ENCODE measurements around the gene RIMBP2. TPM values are rescaled to one million over a fixed set of nuclear protein-coding genes. Genes with fewer than 3 reads are reported as not detected.

RIMBP2 gene
- total and polyA plus RNA-seq, 5 donors, result 0.05 to 0.28 TPM; not detected in 3

DNA sequence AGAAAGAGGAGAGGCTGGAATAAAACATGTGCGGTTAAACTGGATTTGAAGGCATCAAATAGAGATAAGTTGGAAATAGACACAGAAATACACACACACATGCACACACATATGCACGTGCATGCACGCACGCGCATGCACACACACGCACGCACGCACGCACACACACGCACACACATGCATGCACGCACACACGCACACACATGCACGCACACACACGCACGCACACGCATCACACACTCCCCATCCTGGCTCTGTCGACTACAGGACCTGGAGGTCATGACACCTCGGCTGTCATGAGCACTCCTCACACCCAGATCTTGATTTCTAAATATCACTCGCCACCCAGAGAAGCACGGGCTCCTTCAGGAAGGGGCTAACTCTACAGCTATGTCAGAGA is 51.8 kb downstream of the RIMBP2 start:
- DNase-seq (no peak), ATAC-seq (no peak)
- Histone ChIP-seq H3K4me3 (ENCODE audit: low read length) (no peak overlapping the region), H3K9me3 (ENCODE audit: control insufficient read depth, low read length) (no peaks in the 10 kb centered on the region), H3K27me3 (ENCODE audit: control insufficient read depth, insufficient read depth) (no peaks in the 10 kb centered on the region), H3K27ac (ENCODE audit: low read length) (no peak overlapping the region), H3K4me1 (ENCODE audit: control insufficient read depth, insufficient read depth, low read length) (no peaks in the 10 kb centered on the region)
- 92% methylated on average over 20 of the region's 20 CpGs for WGBS
- intact Hi-C loops (cut with DNase I), result no loop called here

- Histone ChIP-seq H3K4me1 (ENCODE audit: control insufficient read depth, insufficient read depth, low read length) (no peaks in the 10 kb centered on the region), H3K9me3 (ENCODE audit: control insufficient read depth, low read length) (no peaks in the 10 kb centered on the region), H3K4me3 (ENCODE audit: low read length) (no peak overlapping the region), H3K27ac (ENCODE audit: low read length) (no peak overlapping the region), H3K27me3 (ENCODE audit: control insufficient read depth, insufficient read depth) (no peaks in the 10 kb centered on the region)
- 63% methylated on average over 6 of the region's 6 CpGs for WGBS
- intact Hi-C loops (cut with DNase I), result no loop called here
- no peak for ATAC-seq
- no peak for DNase-seq
Measured at GRCh38 chr12:130663514-130663913, 52.6 kb downstream of the RIMBP2 start.

DNA sequence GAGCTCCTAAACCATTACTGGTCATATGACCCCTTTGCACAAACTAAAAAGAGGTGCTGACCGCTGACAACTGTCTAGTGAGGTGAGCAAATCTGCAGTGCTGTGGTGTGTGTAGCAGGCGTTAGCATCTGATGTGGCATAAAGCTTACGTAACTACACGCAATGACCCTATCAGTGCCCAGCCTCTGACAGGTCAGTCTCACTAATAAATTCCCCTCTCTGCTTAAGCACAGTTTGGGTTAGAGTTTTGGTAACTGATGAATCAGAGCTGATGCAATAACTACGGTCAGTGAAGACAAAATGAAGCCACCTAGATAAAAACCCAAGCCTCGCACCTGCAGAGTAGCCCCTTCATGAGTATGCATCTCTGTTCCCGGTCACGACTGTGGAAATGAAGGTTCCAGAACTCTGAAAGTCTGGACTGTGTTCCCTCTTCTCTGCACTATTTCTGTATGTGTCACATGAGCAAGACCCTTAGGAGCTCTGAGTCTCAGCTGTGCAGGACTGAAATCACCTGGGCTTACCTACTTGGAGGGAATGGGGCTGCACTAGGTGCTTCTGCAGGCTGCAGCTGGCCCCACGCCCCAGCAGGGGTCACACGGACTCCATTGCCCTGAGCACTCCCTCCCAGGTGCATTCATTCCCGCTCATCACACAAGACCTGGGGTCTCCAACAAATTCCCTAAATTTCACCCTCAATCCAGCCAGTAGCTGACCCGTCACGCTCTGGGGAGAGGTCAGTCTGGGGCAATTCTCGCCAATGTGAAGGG is 54.4 kb downstream of the RIMBP2 start:
- no peak overlapping the region for H3K4me3 ChIP-seq (ENCODE audit: low read length)
- no peak for DNase-seq
- H3K27ac ChIP-seq (ENCODE audit: low read length), result no peak overlapping the region
- H3K27me3 ChIP-seq (ENCODE audit: control insufficient read depth, insufficient read depth), result no peaks in the 10 kb centered on the region
- WGBS, result 78% methylated on average over 14 of the region's 14 CpGs
- H3K4me1 ChIP-seq (ENCODE audit: control insufficient read depth, insufficient read depth, low read length), result no peaks in the 10 kb centered on the region
- no peak for ATAC-seq
- H3K9me3 ChIP-seq (ENCODE audit: control insufficient read depth, low read length), result no peaks in the 10 kb centered on the region
- intact Hi-C loops (cut with DNase I), result no loop called here

GRCh38 chr12:130661059-130661458 is 55.0 kb downstream of the RIMBP2 start:
- DNase-seq (no peak), ATAC-seq (no peak)
- intact Hi-C loops (cut with DNase I), result no loop called here
- Histone ChIP-seq H3K4me1 (ENCODE audit: control insufficient read depth, insufficient read depth, low read length) (no peaks in the 10 kb centered on the region), H3K9me3 (ENCODE audit: control insufficient read depth, low read length) (no peaks in the 10 kb centered on the region), H3K27me3 (ENCODE audit: control insufficient read depth, insufficient read depth) (no peaks in the 10 kb centered on the region), H3K27ac (ENCODE audit: low read length) (no peak overlapping the region), H3K4me3 (ENCODE audit: low read length) (no peak overlapping the region)
- 96% methylated on average over 4 of the region's 4 CpGs for WGBS

GRCh38 chr12:130658145-130658911 is 57.8 kb downstream of the RIMBP2 start:
- H3K4me1 ChIP-seq (ENCODE audit: control insufficient read depth, insufficient read depth, low read length), result no peaks in the 10 kb centered on the region
- H3K4me3 ChIP-seq (ENCODE audit: low read length), result no peak overlapping the region
- H3K27me3 ChIP-seq (ENCODE audit: control insufficient read depth, insufficient read depth), result no peaks in the 10 kb centered on the region
- H3K27ac ChIP-seq (ENCODE audit: low read length), result no peak overlapping the region
- DNase-seq (no peak), ATAC-seq (no peak)
- 82% methylated on average over 26 of the region's 26 CpGs for WGBS
- H3K9me3 ChIP-seq (ENCODE audit: control insufficient read depth, low read length), result no peaks in the 10 kb centered on the region
- intact Hi-C loops (cut with DNase I), result no loop called here

- intact Hi-C loops (cut with DNase I), result no loop called here
- Histone ChIP-seq H3K4me1 (ENCODE audit: control insufficient read depth, insufficient read depth, low read length) (no peaks in the 10 kb centered on the region), H3K9me3 (ENCODE audit: control insufficient read depth, low read length) (no peaks in the 10 kb centered on the region), H3K4me3 (ENCODE audit: low read length) (no peak overlapping the region), H3K27me3 (ENCODE audit: control insufficient read depth, insufficient read depth) (no peaks in the 10 kb centered on the region), H3K27ac (ENCODE audit: low read length) (no peak overlapping the region)
- ATAC-seq (no peak), DNase-seq (no peak)
- 76% methylated on average over 8 of the region's 8 CpGs for WGBS
Measured at GRCh38 chr12:130656411-130656810, 59.7 kb downstream of the RIMBP2 start.

DNA sequence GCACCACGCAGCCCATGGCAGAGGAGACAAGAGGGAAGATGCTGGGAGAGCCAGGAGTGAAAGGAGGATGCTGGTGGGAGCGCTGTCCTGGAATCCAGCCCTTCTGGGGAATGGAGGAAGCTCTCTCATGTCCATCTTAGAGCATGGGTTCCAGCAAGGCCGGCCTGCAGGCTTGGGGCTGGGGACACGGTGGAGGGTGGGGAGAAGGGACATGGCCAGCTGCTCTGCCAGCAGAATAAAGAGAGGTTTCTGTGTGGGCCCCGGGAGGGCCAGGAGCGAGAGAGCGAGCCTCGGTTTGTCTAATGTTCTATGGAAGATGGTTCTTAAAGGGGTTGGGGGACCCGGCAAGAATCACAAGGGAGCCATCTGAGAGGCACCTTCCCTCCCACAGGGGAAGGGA is 60.2 kb downstream of the RIMBP2 start:
- 83% methylated on average over 9 of the region's 9 CpGs for WGBS
- no peaks in the 10 kb centered on the region for H3K27me3 ChIP-seq (ENCODE audit: control insufficient read depth, insufficient read depth)
- H3K9me3 ChIP-seq (ENCODE audit: control insufficient read depth, low read length), result no peaks in the 10 kb centered on the region
- DNase-seq (no peak), ATAC-seq (no peak)
- H3K4me1 ChIP-seq (ENCODE audit: control insufficient read depth, insufficient read depth, low read length), result no peaks in the 10 kb centered on the region
- H3K4me3 ChIP-seq (ENCODE audit: low read length), result no peak overlapping the region
- intact Hi-C loops (cut with DNase I), result no loop called here
- H3K27ac ChIP-seq (ENCODE audit: low read length), result no peak overlapping the region

- Histone ChIP-seq H3K27me3 (ENCODE audit: control insufficient read depth, insufficient read depth) (no peaks in the 10 kb centered on the region), H3K27ac (ENCODE audit: low read length) (no peak overlapping the region), H3K4me3 (ENCODE audit: low read length) (no peak overlapping the region), H3K4me1 (ENCODE audit: control insufficient read depth, insufficient read depth, low read length) (no peaks in the 10 kb centered on the region), H3K9me3 (ENCODE audit: control insufficient read depth, low read length) (no peaks in the 10 kb centered on the region)
- no peak for ATAC-seq
- intact Hi-C loops (cut with DNase I), result no loop called here
- WGBS, result 67% methylated on average over 4 of the region's 4 CpGs
- no peak for DNase-seq
Measured at GRCh38 chr12:130655010-130655409, 61.1 kb downstream of the RIMBP2 start.

GRCh38 chr12:130651188-130651959 is 64.7 kb downstream of the RIMBP2 start:
- Histone ChIP-seq H3K4me3 (ENCODE audit: low read length) (no peak overlapping the region), H3K4me1 (ENCODE audit: control insufficient read depth, insufficient read depth, low read length) (no peaks in the 10 kb centered on the region), H3K27ac (ENCODE audit: low read length) (no peak overlapping the region), H3K9me3 (ENCODE audit: control insufficient read depth, low read length) (no peaks in the 10 kb centered on the region), H3K27me3 (ENCODE audit: control insufficient read depth, insufficient read depth) (no peaks in the 10 kb centered on the region)
- intact Hi-C loops (cut with DNase I), result no loop called here
- ATAC-seq (no peak), DNase-seq (no peak)
- WGBS, result 78% methylated on average over 16 of the region's 16 CpGs

- Histone ChIP-seq H3K4me1 (ENCODE audit: control insufficient read depth, insufficient read depth, low read length) (no peaks in the 10 kb centered on the region), H3K27ac (ENCODE audit: low read length) (no peak overlapping the region), H3K4me3 (ENCODE audit: low read length) (no peak overlapping the region), H3K9me3 (ENCODE audit: control insufficient read depth, low read length) (no peaks in the 10 kb centered on the region), H3K27me3 (ENCODE audit: control insufficient read depth, insufficient read depth) (no peaks in the 10 kb centered on the region)
- ATAC-seq (no peak), DNase-seq (no peak)
- WGBS, result 45% methylated on average over 9 of the region's 9 CpGs
- intact Hi-C loops (cut with DNase I), result no loop called here
Measured at GRCh38 chr12:130650131-130650530, 66.0 kb downstream of the RIMBP2 start.
